Endothelial cell of umbilical vein (primary cell): Measurements from ENCODE around the gene EPB41L3. TPM values are rescaled to one million over a fixed set of nuclear protein-coding genes. Genes with fewer than 3 reads are reported as not detected.

ENCODE experiments used
- BruUV-seq: library from RNA; stranded (reverse); fragments of 400-500 nt; replicated peaks from 2 replicates; lab custom pipeline; 2021; lab: Mats Ljungman, UMichigan
- CTCF ChIA-PET: fragments of 300-600, 350-600 bp; sonication (Branson Sonifier 250); formaldehyde crosslinking; loops from one replicate; lab custom pipeline; 2021; ENCODE audit warnings: antibody characterized with exemption, inconsistent platforms; lab: Charles Lee
- POLR2A ChIA-PET: fragments of 300-600, 350-600 bp; sonication (Branson Sonifier 250); formaldehyde crosslinking; loops from one replicate; lab custom pipeline; 2021; ENCODE audit warnings: antibody characterized with exemption, inconsistent platforms; lab: Charles Lee
- DNase-seq: peaks from one replicate; pipeline ENCODE4 v3.0.0-alpha.2; 2011; ENCODE audit warnings: low read depth, low spot score
- FAIRE-seq: peaks from 2 replicates; lab custom pipeline; 2011; peaks lifted over from hg19 to GRCh38; lab: Jason Lieb, UNC
- H2AFZ ChIP-seq: 2 replicates; pipeline ENCODE4 v1.6.0; 2012; ENCODE audit warnings: low read depth, low read length, control low read depth, inconsistent platforms
- H3K27ac ChIP-seq: 2 replicates; pipeline ENCODE4 v1.5.1; 2011; ENCODE audit warnings: low read depth, mild to moderate bottlenecking, control low read depth, low read length, moderate library complexity; ENCODE audit not compliant: insufficient read depth
- H3K27me3 ChIP-seq, 2 experiments: 2 replicates each; pipeline versions ENCODE4 v1.6.0 to v1.6.1; 2011; ENCODE audit warnings: low read length in 2 of 2, mixed read lengths in 1 of 2; ENCODE audit not compliant: control insufficient read depth in 2 of 2, insufficient read depth in 2 of 2
- H3K36me3 ChIP-seq, 2 experiments: 2 replicates in 1 of 2; 3 replicates in 1 of 2; pipeline ENCODE4 v1.5.1; 2011; ENCODE audit warnings: low read length in 2 of 2, mild to moderate bottlenecking in 1 of 2, moderate library complexity in 1 of 2; ENCODE audit not compliant: control insufficient read depth in 2 of 2, insufficient read depth in 2 of 2; ENCODE audit errors: extremely low read depth in 1 of 2
- H3K4me1 ChIP-seq: 3 replicates; pipeline ENCODE4 v1.5.1; 2011; ENCODE audit warnings: mild to moderate bottlenecking, low read length; ENCODE audit not compliant: control insufficient read depth, insufficient read depth; ENCODE audit errors: extremely low read depth
- H3K4me2 ChIP-seq: 2 replicates; pipeline ENCODE4 v1.6.1; 2011; ENCODE audit warnings: low read length, control low read depth, mixed read lengths; ENCODE audit not compliant: insufficient read depth
- H3K4me3 ChIP-seq, 3 experiments: fragments of 200-600 bp in 1 of 3; sonication (generic), shearing (Covaris generic) in 1 of 3; replicated peaks in 1 of 3; 2 replicates each; pipeline ENCODE4 v1.5.1; 2011 to 2016; ENCODE audit warnings: control low read depth in 3 of 3, low read length in 3 of 3, mild to moderate bottlenecking in 2 of 3, inconsistent platforms in 1 of 3, low read depth in 1 of 3, moderate library complexity in 1 of 3; ENCODE audit not compliant: insufficient read depth in 1 of 3
- H3K79me2 ChIP-seq: 2 replicates; pipeline ENCODE4 v1.6.0; 2012; ENCODE audit warnings: low read length, inconsistent platforms; ENCODE audit not compliant: control insufficient read depth, insufficient read depth
- H3K9ac ChIP-seq: replicated peaks from 2 replicates; pipeline ENCODE3; 2011; ENCODE audit warnings: low read length, control low read depth; ENCODE audit not compliant: insufficient read depth; ENCODE audit errors: extremely low read depth
- H3K9me1 ChIP-seq: replicated peaks from 3 replicates; pipeline ENCODE4 v1.6.0; 2011; ENCODE audit warnings: mild to moderate bottlenecking, low read length; ENCODE audit not compliant: control insufficient read depth, insufficient read depth; ENCODE audit errors: extremely low read depth
- H3K9me3 ChIP-seq: replicated peaks from 2 replicates; pipeline ENCODE4 v1.5.1; 2012; ENCODE audit warnings: low read length, inconsistent platforms; ENCODE audit not compliant: control insufficient read depth, insufficient read depth
- H4K20me1 ChIP-seq: replicated peaks from 2 replicates; pipeline ENCODE3; 2011; ENCODE audit warnings: mild to moderate bottlenecking, low read length; ENCODE audit not compliant: control insufficient read depth, insufficient read depth; ENCODE audit errors: extremely low read depth
- CTCF ChIP-seq, 2 donors: IDR thresholded peaks; 1 replicate in 1 of 2; 2 replicates in 1 of 2; pipeline ENCODE4 v1.5.1; 2011; ENCODE audit warnings: low read length in 2 of 2, mild to moderate bottlenecking in 2 of 2, moderate library complexity in 2 of 2, control low read depth in 1 of 2, inconsistent platforms in 1 of 2, low read depth in 1 of 2; ENCODE audit not compliant: insufficient read depth in 1 of 2; ENCODE audit errors: extremely low read depth in 1 of 2
- EZH2 ChIP-seq: IDR thresholded peaks from 2 replicates; pipeline ENCODE4 v1.6.1; 2012; ENCODE audit warnings: borderline replicate concordance, low read depth, mild to moderate bottlenecking, moderate library complexity, low read length, inconsistent platforms; ENCODE audit not compliant: severe bottlenecking
- FOS ChIP-seq: IDR thresholded peaks from 2 replicates; pipeline ENCODE4 v1.6.1; 2011; ENCODE audit warnings: mild to moderate bottlenecking, low read length, moderate library complexity, borderline replicate concordance; ENCODE audit not compliant: insufficient read depth
- GATA2 ChIP-seq: IDR thresholded peaks from 2 replicates; pipeline ENCODE4 v1.7.0; 2011; ENCODE audit warnings: low read depth, mild to moderate bottlenecking, moderate library complexity, mixed read lengths, low read length; ENCODE audit not compliant: insufficient read length, insufficient read depth
- JUN ChIP-seq: IDR thresholded peaks from 2 replicates; pipeline ENCODE4 v1.6.1; 2011; ENCODE audit warnings: borderline replicate concordance, low read depth; ENCODE audit not compliant: insufficient read length, insufficient read depth
- MAX ChIP-seq: IDR thresholded peaks from 2 replicates; pipeline ENCODE4 v1.6.1; 2011; ENCODE audit not compliant: insufficient read depth, insufficient read length
- MYC ChIP-seq: IDR thresholded peaks from one replicate; pipeline ENCODE4 v1.6.1; 2011; ENCODE audit warnings: mild to moderate bottlenecking, low read depth, low read length
- POLR2A ChIP-seq: IDR thresholded peaks from 2 replicates; pipeline ENCODE4 v1.6.1; 2012; ENCODE audit warnings: low read depth, mild to moderate bottlenecking, control low read depth, low read length
- POLR2AphosphoS5 ChIP-seq: IDR thresholded peaks from 2 replicates; pipeline ENCODE4 v1.6.1; 2012; ENCODE audit warnings: low read depth, mild to moderate bottlenecking, control low read depth, low read length, moderate library complexity; ENCODE audit not compliant: insufficient read depth
- dilution Hi-C: fragments of 300-500 bp; cut with MboI; formaldehyde crosslinking; loops from one replicate; pipeline ENCODE4 v1.15.0; 2019; ENCODE audit warnings: low sequenced_read_pairs; ENCODE audit not compliant: extremely low pct_ligation_motif_present
- intact Hi-C: fragments of 100-400 bp; cut with micrococcal nuclease; formaldehyde crosslinking; loops from one replicate; pipeline ENCODE4 v1.10.0; 2022
- polyA plus RNA-seq, 4 experiments: library from polyadenylated mRNA; depleted of rRNA in 3 of 4; stranded (reverse) in 3 of 4; unstranded in 1 of 4; fragments of >200 nt; gene quantifications; 2 replicates each; pipeline versions ENCODE4 v1.2.1 to v1.2.3, GENCODE V29; 2011 to 2012; ENCODE audit warnings: missing spikeins in 1 of 4
- total RNA-seq: library from RNA; stranded (reverse); gene quantifications from 2 replicates; pipeline ENCODE4 v1.2.3, GENCODE V29; 2021

EPB41L3 gene
- total and polyA plus RNA-seq, 2 donors (not counting 3 experiments of a cell fraction or from before 2014, with no cell fraction given): 38.9 to 114 TPM

GRCh38 chr18:5558851-5559250 lies 15.1 kb upstream of the EPB41L3 start:
- no peak overlapping the region for H3K9ac ChIP-seq
- no peaks in the 10 kb centered on the region for H3K9me1 ChIP-seq
- no peak for DNase-seq
- dilution Hi-C loops: no loop called here
- no peaks in the 10 kb centered on the region for H3K79me2 ChIP-seq
- intact Hi-C loops: no loop called here
- no TSS peak for BruUV-seq
- ChIA-PET POLR2A (no interaction called here), CTCF (interaction anchor here (1.3 to 2.0 kb wide), 2 partner anchors 12 to 25 kb away, joined by 3 to 6 read pairs; no protein-coding TSS in a partner anchor)
- H3K27me3 ChIP-seq: peaks cover 5 to 6% of the 10 kb centered on the region in 2 experiments
- no peaks in the 10 kb centered on the region for H3K36me3 ChIP-seq
- no peak for FAIRE-seq
- TF ChIP-seq CTCF (IDR thresholded peaks at IDR 0.05; ENCODE audit: extremely low read depth in 1 of 2, insufficient read depth in 1 of 2, low read depth in 1 of 2, low read length in 2 of 2): no peak
- TF ChIP-seq JUN: no peak
- no peak for TF ChIP-seq GATA2
- TF ChIP-seq MAX: no peak
- no peak for TF ChIP-seq POLR2A
- no peak for TF ChIP-seq EZH2
- no peak for TF ChIP-seq FOS
- no peak for TF ChIP-seq MYC
- TF ChIP-seq POLR2AphosphoS5: no peak
- H3K4me1 ChIP-seq: no peaks in the 10 kb centered on the region
- no peak overlapping the region for H3K27ac ChIP-seq
- H4K20me1 ChIP-seq: no peaks in the 10 kb centered on the region
- no peak overlapping the region for H3K4me3 ChIP-seq
- no peak overlapping the region for H3K4me2 ChIP-seq
- no peaks in the 10 kb centered on the region for H3K9me3 ChIP-seq
- H2AFZ ChIP-seq: no peak overlapping the region
